Testis (tissue), 2 donors: ENCODE data around the gene SRD5A1.

Experiments
- CTCF ChIP-seq, 3 experiments: fragments of 450-650 bp in 2 of 3; fragments of 200-600 bp in 1 of 3; sonication (generic) in 1 of 3; IDR thresholded peaks; one replicate each; pipeline ENCODE4 v1.5.1; 2016 to 2019; ENCODE audit warnings: antibody characterized with exemption in 3 of 3, mild to moderate bottlenecking in 2 of 3, moderate library complexity in 1 of 3
- POLR2A ChIP-seq: fragments of 450-650 bp; IDR thresholded peaks from one replicate; pipeline ENCODE4 v1.6.1; 2017; ENCODE audit warnings: antibody characterized with exemption, mild to moderate bottlenecking, moderate library complexity

- TF ChIP-seq CTCF (IDR thresholded peaks at IDR 0.05), result no peak
- no peak for TF ChIP-seq POLR2A
These were observed 23.4 kb downstream of the SRD5A1 start for GRCh38 chr5:6656680-6657079.
